GM12872 (cell line): ENCODE measurements around the gene KRTAP29-1.
"Not testable (repeated sequence)": the region's sequence is repeated elsewhere in the genome, so short reads cannot be mapped to it uniquely, and the experiment has no call there.

Experiments used
- CTCF ChIP-seq: IDR thresholded peaks from 3 replicates; pipeline ENCODE4 v1.5.1; 2011; ENCODE audit warnings: low read depth, mild to moderate bottlenecking, low read length, moderate library complexity; ENCODE audit not compliant: insufficient read depth

The KRTAP29-1 gene

GRCh38 chr17:41284043-41284442 is 18.6 kb downstream of the KRTAP29-1 start:
- no peak for TF ChIP-seq CTCF

- no peak for TF ChIP-seq CTCF
Observed at GRCh38 chr17:41278176-41278955, 24.3 kb downstream of the KRTAP29-1 start.

- TF ChIP-seq CTCF: not testable (repeated sequence)
Observed at GRCh38 chr17:41275648-41276190, 26.9 kb downstream of the KRTAP29-1 start, which contains the start of gene KRTAP9-7. Gene KRTAP9-7, plus strand, starts transcription at chr17:41275698. Its CDS starts 0 bp downstream, at chr17:41275698.

DNA sequence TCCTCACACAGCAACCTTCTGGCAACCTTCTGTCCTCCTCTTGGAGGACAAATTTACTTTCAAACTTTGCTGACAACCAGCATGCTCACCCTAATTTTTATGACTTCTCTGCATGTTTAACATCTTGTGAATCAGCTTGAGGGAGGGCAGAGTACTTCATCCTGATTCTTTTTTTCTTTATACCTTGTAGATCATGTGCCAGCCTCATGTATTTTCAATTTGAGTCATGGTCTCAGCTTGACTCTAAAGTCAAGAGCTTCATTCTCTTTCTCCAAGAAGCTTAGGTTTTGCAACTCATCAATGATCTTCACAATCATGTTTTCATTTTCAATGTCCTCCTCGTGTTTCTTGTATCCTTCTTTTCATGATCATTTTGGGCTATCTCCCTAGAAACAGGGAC is 30.8 kb downstream of the KRTAP29-1 start:
- no peak for TF ChIP-seq CTCF

GRCh38 chr17:41267711-41268110 is 34.9 kb downstream of the KRTAP29-1 start:
- no peak for TF ChIP-seq CTCF

DNA sequence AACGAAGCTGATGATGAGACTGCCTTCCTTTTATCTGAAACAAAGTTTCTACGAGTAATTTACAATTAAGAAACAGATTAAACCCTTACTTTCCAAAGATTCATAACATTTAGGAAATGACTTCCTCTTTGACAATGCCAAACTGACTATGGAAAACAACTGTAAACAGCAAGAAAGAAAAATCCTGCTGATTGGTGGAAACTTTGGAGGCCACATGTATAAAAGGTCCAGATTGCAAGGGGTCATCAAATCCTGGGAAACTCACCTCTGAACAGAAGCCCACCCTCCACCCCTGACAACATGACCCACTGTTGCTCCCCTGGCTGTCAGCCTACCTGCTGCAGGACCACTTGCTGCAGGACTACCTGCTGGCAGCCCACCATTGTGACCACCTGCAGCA is 37.6 kb downstream of the KRTAP29-1 start, which contains the start of gene KRTAP9-6:
Gene KRTAP9-6, plus strand, starts transcription at position 301 of the 400 bp plus-strand sequence. Its CDS starts 0 bp downstream, at position 301.
- TF ChIP-seq CTCF: no peak

- no peak for TF ChIP-seq CTCF
Observed at GRCh38 chr17:41264599-41264998, 38.1 kb downstream of the KRTAP29-1 start.
